RWPE1 (cell line): ENCODE data around the gene TRIAP1.

Source experiments
- CTCF ChIA-PET: fragments of 350-600 bp; sonication (Branson Sonifier 250); formaldehyde crosslinking; extraction: SDS; loops from one replicate; lab custom pipeline; 2021; lab: Yijun Ruan, JAX
- POLR2A ChIA-PET: fragments of 400-600 bp; formaldehyde crosslinking; extraction: SDS; loops from one replicate; lab custom pipeline; 2020; ENCODE audit warnings: antibody characterized with exemption; ENCODE audit not compliant: low non-redundant PET; lab: Yijun Ruan, JAX
- DNase-seq: peaks from one replicate; pipeline ENCODE4 v3.0.0; 2012; ENCODE audit warnings: low spot score
- H3K27ac ChIP-seq: fragments of 450-650 bp; 2 replicates; pipeline ENCODE4 v1.5.1; 2017
- TF ChIP-seq, protein P1 (sequence below): fragments of 450-650 bp; conservative IDR thresholded peaks from 2 replicates; pipeline ENCODE4 v1.5.1; 2017; ENCODE audit warnings: low read depth, mild to moderate bottlenecking

TRIAP1 gene

DNA sequence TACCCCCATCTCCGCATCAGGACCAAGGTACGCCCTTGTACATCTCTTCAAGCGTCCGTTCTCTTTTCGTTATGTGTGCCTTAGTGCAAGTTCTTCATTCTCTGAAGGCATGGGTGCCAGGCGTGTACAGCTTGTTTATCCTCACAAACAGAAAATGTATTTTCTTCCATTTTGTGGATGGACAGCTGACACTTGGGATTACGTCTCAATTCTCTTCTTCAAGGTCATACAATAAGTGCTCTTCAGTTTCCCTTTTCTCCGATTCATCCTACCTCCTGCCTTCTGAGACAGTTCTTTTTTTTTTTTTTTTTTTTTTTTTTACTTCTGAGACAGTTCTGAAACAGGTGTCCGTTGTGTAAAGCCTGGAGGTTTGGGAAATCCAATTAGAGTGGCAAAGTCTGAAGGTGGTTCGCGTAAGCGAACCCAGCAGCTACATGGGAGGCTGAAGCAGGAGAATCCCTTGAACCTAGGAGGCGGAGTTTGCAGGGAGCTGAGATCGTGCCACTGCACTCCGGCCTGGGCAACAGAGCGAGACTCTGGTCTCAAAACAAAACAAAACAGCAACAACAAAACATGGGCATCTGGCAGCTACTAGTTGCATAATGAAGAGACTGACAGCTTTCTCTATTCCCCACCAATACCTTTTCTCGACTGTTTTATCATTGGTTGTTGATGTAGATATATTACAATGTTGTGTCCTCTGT, 7.5 kb downstream of the TRIAP1 start:
- ChIA-PET CTCF (interaction anchor here (0.5 to 0.7 kb wide), 4 partner anchors 11 to 210 kb away, joined by 4 to 6 read pairs (median 4); no protein-coding TSS in a partner anchor), POLR2A (no interaction called here)
- no peak for DNase-seq
- H3K27ac ChIP-seq = peak overlapping the region; percentile 82
- TF ChIP-seq, protein P1, sequence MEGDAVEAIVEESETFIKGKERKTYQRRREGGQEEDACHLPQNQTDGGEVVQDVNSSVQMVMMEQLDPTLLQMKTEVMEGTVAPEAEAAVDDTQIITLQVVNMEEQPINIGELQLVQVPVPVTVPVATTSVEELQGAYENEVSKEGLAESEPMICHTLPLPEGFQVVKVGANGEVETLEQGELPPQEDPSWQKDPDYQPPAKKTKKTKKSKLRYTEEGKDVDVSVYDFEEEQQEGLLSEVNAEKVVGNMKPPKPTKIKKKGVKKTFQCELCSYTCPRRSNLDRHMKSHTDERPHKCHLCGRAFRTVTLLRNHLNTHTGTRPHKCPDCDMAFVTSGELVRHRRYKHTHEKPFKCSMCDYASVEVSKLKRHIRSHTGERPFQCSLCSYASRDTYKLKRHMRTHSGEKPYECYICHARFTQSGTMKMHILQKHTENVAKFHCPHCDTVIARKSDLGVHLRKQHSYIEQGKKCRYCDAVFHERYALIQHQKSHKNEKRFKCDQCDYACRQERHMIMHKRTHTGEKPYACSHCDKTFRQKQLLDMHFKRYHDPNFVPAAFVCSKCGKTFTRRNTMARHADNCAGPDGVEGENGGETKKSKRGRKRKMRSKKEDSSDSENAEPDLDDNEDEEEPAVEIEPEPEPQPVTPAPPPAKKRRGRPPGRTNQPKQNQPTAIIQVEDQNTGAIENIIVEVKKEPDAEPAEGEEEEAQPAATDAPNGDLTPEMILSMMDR = no peak

DNA sequence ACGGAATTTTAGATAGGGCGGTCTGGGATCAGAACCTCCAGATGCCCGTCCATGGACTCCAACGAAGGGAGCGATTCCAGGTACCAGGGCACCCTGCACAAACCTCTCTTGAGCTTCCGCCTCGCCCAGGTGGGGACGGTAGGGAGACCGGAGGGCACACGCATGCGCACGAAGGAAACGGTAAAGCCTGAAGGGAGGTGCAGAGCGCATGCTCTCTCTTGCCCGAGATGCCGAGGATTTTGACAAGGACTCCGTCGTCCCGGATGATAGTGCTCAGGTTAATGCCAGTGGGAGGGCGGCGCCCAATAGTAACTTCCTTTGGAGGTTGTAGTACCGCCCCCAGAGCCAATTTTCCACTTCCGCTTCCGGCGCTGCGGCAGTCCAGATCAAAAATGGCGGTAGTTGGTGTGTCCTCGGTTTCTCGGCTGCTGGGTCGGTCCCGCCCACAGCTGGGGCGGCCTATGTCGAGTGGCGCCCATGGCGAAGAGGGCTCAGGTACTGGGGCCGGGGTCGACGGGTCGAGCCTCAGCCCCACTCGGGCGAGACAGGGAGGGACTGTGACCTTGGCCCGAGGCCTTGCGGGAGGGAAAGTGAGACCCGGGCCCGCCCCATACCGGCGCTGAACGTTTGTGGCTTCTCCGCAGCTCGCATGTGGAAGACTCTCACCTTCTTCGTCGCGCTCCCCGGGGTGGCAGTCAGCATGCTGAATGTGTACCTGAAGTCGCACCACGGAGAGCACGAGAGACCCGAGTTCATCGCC, 8.3 kb downstream of the TRIAP1 start, which contains the start of gene COX6A1:
Gene COX6A1, plus strand, starts transcription at position 379 of the 760 bp plus-strand sequence. Its CDS starts 14 bp downstream, at position 393.
- TF ChIP-seq, protein P1 = peak; percentile 33
- peak; percentile 99 for DNase-seq
- CTCF ChIA-PET = interaction anchor here (0.7 kb wide), 1 partner anchor 210 kb away, joined by 6 read pairs; no protein-coding TSS in a partner anchor
- H3K27ac ChIP-seq = peak within 1 kb of the TSS; percentile 82
- POLR2A ChIA-PET = interaction anchor here (0.9 kb wide), 1 partner anchor 37 kb away, joined by 3 read pairs; no protein-coding TSS in a partner anchor

DNA sequence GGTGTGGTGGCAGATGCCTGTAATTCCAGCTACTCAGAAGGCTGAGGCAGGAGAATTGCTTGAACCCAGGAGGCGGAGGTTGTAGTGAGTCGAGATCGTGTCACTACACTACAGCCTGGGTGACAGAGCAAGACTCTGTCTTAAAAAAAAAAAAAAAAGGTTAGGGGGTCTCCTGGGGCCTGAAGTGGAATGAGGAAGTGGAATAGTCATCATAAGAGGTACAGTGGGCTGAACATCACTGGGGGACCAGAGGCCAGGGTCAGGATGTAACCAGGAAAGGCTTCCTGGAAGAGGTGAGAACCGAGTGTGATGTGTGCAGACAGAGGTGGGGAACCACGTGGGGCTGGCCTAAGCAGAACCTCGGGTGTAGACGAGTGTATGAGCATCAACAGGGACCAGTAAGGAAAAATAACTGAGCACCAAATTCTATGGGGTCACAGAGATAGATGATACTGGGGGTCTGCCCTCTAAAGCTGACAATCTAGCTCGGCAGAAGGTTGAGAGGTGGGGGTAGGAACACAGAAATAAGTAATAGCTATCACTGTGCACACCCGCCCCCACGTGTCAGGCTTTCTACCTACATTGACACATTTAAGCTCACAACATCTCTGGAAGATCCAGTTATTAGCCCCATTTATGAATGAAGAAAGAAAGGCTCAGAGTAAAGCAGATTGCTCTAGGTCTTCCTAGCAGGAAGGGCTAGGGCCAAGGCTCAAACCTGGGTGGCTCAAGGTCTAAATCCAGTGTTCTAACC, 13.2 kb downstream of the TRIAP1 start:
- DNase-seq = no peak
- no peak overlapping the region for H3K27ac ChIP-seq
- TF ChIP-seq, protein P1 = no peak
- POLR2A ChIA-PET = no interaction called here
- CTCF ChIA-PET = no interaction called here

DNA sequence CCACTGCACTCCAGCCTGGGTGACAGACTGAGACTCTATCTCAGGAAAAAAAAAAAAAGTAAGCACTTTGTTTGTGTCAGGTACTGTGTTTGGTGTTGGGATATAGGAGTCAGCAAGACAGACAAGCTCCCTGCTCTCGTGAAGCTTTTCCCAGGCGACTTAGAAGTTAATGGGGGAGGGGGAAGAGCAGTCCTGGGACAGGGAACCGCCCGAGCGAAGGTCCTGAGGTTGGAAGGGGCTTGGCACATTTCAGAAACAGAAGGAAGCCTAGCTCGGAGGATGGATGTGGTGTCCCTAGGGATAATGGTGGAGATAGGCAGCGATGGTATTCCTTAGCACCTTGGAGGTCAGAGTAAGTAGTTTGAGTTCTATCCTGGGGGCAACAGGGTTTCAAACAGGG, 16.8 kb downstream of the TRIAP1 start:
- POLR2A ChIA-PET = no interaction called here
- CTCF ChIA-PET = interaction anchor here (1.0 to 1.3 kb wide), 3 partner anchors 15 to 72 kb away, joined by 3 to 8 read pairs (median 8); no protein-coding TSS in a partner anchor
- no peak for DNase-seq
- H3K27ac ChIP-seq = no peak overlapping the region
- TF ChIP-seq, protein P1 = no peak

- TF ChIP-seq, protein P1 = no peak
- H3K27ac ChIP-seq = no peak overlapping the region
- ChIA-PET POLR2A (no interaction called here), CTCF (interaction anchor here (0.5 to 0.8 kb wide), 2 partner anchors 99 to 200 kb away, joined by 3 read pairs; no protein-coding TSS in a partner anchor)
- DNase-seq = no peak
These were observed 17.5 kb downstream of the TRIAP1 start for GRCh38 chr12:120428597-120429229.
